ENCODE measurements around the gene ARHGEF33. TPM values are rescaled to one million over a fixed set of nuclear protein-coding genes. Genes with fewer than 3 reads are reported as not detected.

Gene ARHGEF33
- total and polyA plus RNA-seq, 2 experiments from 2014 or later = 0.10 to 1.8 TPM

- Histone ChIP-seq H3K4me2 (no peak overlapping the region), H2AFZ (peak overlapping the region; percentile 69; the same call in 1 of the 2 replicates), H3K4me1 (ENCODE audit: insufficient read depth) (no peaks in the 10 kb centered on the region), H3F3A (replicated peaks; ENCODE audit: low read depth) (no peaks in the 10 kb centered on the region), H4K20me1 (replicated peaks; ENCODE audit: insufficient read depth) (no peaks in the 10 kb centered on the region), H3K27ac (ENCODE audit: low read depth) (no peak overlapping the region), H3K4me3 (no peak overlapping the region), H3K79me2 (replicated peaks; ENCODE audit: insufficient read depth) (no peaks in the 10 kb centered on the region), H3K9me2 (ENCODE audit: insufficient read depth) (no peaks in the 10 kb centered on the region), H3K27me3 (ENCODE audit: insufficient read depth) (no peaks in the 10 kb centered on the region), H3K36me3 (ENCODE audit: insufficient read depth) (no peaks in the 10 kb centered on the region)
- ATAC-seq = no peak
- no peak overlapping the region for H3K27ac Mint-ChIP-seq
- no peaks in the 10 kb centered on the region for H3K9me3 Mint-ChIP-seq
- no peak overlapping the region for H3K4me3 Mint-ChIP-seq
- H3K4me1 Mint-ChIP-seq = no peaks in the 10 kb centered on the region
- no peaks in the 10 kb centered on the region for H3K36me3 Mint-ChIP-seq (ENCODE audit: low read depth)
- TF ChIP-seq CREB1 (CRISPR knock-in tag; IDR thresholded peaks at IDR 0.05; ENCODE audit: low read depth) (no peak), CTCF (conservative IDR thresholded peaks at IDR 0.05; ENCODE audit: low read depth in 2 of 2) (no peak), EZH2phosphoT487 (IDR thresholded peaks at IDR 0.05; ENCODE audit: unreplicated experiment) (no peak), JUNB (IDR thresholded peaks at IDR 0.05; ENCODE audit: unreplicated experiment) (no peak), STAT1 (IDR thresholded peaks at IDR 0.05; ENCODE audit: unreplicated experiment) (no peak), ZNF462 (CRISPR knock-in tag; IDR thresholded peaks at IDR 0.05) (no peak), ETS1 (IDR thresholded peaks at IDR 0.05) (no peak), ZNF114 (CRISPR knock-in tag; IDR thresholded peaks at IDR 0.05) (no peak)
- H3K27me3 Mint-ChIP-seq (ENCODE audit: insufficient read depth, low read depth, poor library complexity) = no peaks in the 10 kb centered on the region
- no peak for DNase-seq (ENCODE audit: low spot score)
Observed at GRCh38 chr2:38900726-38901125, 11.1 kb downstream of the ARHGEF33 start.

Measured in GM23338 (cell line).